ENCODE measurements around the gene FAM13A.

GRCh38 chr4:88757776-88758175, 299.2 kb downstream of the FAM13A start:
- TF ChIP-seq CTCF (IDR thresholded peaks at IDR 0.05; ENCODE audit: poor library complexity, severe bottlenecking) (no peak), POLR2AphosphoS5 (IDR thresholded peaks at IDR 0.05) (no peak), SMC3 (conservative IDR thresholded peaks at IDR 0.05; ENCODE audit: poor library complexity) (no peak), EP300 (conservative IDR thresholded peaks at IDR 0.05; ENCODE audit: poor library complexity, severe bottlenecking) (no peak), EZH2 (IDR thresholded peaks at IDR 0.05; ENCODE audit: borderline replicate concordance, insufficient read depth, low read length, poor library complexity, severe bottlenecking) (no peak), TAF1 (IDR thresholded peaks at IDR 0.05; ENCODE audit: low read depth) (no peak), RAD21 (conservative IDR thresholded peaks at IDR 0.05) (no peak)
- TF ChIP-seq, protein P1, sequence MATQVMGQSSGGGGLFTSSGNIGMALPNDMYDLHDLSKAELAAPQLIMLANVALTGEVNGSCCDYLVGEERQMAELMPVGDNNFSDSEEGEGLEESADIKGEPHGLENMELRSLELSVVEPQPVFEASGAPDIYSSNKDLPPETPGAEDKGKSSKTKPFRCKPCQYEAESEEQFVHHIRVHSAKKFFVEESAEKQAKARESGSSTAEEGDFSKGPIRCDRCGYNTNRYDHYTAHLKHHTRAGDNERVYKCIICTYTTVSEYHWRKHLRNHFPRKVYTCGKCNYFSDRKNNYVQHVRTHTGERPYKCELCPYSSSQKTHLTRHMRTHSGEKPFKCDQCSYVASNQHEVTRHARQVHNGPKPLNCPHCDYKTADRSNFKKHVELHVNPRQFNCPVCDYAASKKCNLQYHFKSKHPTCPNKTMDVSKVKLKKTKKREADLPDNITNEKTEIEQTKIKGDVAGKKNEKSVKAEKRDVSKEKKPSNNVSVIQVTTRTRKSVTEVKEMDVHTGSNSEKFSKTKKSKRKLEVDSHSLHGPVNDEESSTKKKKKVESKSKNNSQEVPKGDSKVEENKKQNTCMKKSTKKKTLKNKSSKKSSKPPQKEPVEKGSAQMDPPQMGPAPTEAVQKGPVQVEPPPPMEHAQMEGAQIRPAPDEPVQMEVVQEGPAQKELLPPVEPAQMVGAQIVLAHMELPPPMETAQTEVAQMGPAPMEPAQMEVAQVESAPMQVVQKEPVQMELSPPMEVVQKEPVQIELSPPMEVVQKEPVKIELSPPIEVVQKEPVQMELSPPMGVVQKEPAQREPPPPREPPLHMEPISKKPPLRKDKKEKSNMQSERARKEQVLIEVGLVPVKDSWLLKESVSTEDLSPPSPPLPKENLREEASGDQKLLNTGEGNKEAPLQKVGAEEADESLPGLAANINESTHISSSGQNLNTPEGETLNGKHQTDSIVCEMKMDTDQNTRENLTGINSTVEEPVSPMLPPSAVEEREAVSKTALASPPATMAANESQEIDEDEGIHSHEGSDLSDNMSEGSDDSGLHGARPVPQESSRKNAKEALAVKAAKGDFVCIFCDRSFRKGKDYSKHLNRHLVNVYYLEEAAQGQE (IDR thresholded peaks at IDR 0.05; ENCODE audit: borderline replicate concordance): no peak
